SHP77 treated with DMSO at 0.1 percent for 48 hours (cell line): ENCODE results near the gene ZNF695.
"Not testable (repeated sequence)": the region's sequence is repeated elsewhere in the genome, so short reads cannot be mapped to it uniquely, and the experiment has no call there.

Experiments used
- DNase-seq: peaks from one replicate; lab custom pipeline; 2025; lab: John Stamatoyannopoulos, UW

Gene ZNF695

DNA sequence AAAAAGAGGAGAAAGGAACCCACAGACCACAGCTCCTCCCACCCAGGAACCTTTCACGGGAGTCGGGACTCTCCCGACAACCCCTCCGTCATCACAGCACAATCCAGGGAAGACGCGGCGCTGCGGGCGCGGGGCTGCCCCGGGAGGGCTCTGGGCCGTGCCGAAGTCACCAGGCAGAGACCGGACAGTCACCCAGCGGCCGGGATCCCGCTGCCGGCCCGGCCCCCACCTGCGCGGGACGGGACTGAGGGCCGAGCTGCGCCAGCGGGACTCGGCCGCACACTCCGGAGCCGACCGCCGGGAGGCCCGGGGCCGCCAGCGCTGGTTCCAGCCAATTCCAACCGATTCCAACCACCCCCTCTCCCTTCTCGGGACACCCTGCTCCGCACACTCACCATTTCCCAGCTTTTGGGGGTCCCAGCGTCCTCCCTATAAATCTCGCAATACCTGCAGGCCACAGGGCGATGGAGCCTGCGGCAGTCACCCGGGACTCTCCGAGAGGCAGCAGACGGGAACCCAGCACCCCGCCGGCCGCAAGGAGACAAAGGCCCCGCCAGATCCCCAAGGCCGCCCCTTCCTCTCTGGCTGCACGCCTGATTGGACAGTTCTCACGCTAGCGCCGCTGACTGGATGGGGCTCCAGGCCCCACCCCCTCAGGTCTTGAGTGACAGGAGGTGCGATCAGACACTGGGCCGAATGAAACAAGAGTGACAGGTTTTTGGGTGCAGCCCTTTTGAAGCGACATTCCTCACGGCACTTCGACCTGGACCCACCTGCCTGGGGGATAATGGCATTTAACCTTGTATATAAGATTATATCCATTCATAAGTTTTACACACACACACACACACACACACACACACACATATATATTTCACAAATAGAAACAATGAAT lies at the start of gene ZNF695:
Gene ZNF695, minus strand, starts transcription at position 547 of the 895 bp plus-strand sequence. Its CDS starts 149 bp downstream, at position 398.
- peak; percentile 55 for DNase-seq

DNA sequence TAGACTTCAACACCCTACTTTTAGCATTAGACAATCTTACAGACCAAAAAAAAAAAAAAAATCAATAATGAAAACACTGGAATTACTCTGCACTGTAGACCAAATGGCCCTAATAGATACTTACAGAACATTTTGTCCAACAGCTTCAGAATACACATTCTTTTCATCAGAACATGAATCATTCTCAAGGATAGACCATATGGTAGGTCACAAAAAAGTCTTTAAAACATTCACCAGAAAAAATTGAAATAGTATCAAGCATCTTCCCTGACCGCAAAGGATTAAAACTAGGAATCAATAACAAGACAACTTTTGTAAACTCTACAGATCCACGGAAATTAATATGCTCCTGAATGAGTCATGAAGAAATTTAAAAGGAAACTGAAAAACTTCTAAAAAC lies 48.2 kb upstream of the ZNF695 start:
- no peak for DNase-seq

DNA sequence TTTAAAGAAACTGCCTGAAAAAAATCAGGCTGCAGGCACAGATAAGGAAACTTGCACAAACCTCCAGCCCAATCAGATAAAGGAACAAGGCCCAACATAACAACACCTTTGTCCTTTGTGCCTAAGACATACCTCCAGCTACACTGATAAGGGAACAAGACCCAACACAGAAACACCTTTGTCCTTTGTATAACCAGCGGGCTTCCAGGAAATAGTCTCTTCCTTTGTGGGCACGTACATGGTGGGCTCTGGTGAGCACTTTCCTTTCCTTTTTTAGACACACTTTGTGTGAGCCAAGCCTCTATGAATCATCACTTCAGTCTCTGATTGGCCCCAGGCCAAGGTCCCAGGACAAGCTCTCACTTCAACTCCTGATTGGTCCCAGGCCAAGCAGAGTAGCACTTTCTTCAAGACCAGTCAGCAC lies 47.1 kb upstream of the ZNF695 start:
- DNase-seq: no peak

- no peak for DNase-seq
Measured at GRCh38 chr1:247047702-247048101, 39.8 kb upstream of the ZNF695 start.

- DNase-seq: no peak
Measured at GRCh38 chr1:247047260-247047659, 39.4 kb upstream of the ZNF695 start.

GRCh38 chr1:247043406-247043805 lies 35.5 kb upstream of the ZNF695 start:
- DNase-seq: no peak

GRCh38 chr1:247037511-247038320 lies 29.9 kb upstream of the ZNF695 start:
- DNase-seq: no peak

GRCh38 chr1:247032306-247032705 lies 24.4 kb upstream of the ZNF695 start:
- not testable (repeated sequence) for DNase-seq

- DNase-seq: not testable (repeated sequence)
Measured at GRCh38 chr1:247024658-247025057, 16.8 kb upstream of the ZNF695 start.

DNA sequence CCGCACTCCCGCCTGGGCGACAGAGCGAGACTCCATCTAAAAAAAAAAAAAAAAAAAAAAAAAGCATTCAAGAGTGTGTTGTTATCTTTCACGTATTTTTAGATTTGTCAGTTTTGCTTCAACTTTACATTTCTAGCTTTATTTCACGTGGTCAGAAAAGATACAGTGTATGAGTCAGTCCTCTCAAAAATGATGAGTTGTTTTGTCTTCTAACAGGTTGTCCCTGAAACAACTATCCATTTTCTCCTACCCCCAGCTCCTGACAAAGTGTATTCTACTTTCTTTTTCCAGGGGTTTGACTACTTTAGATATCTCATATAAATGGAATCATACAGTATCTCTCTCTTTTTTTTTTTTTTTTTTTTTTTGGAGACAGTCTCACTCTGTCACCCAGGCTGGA lies 5.5 kb upstream of the ZNF695 start:
- no peak for DNase-seq

DNA sequence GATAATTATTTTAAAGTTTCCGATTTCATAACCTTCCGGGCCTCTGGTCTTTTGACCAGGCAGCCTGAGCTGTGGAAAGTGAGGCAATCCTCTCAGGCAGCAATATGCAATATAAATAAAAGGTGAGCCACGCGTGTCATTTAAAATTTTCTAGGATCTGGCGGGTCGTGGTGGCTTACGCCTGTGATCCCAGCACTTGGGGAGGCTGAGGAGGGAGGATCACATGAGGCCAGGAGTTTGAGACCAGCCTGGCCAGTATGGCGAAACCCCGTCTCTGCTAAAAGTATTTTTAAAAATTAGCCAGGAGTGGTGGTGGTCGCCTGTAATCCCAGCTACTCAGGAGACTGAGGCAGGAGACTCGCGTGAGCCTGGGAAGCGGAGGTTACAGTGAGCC lies 546 bp upstream of the ZNF695 start:
- DNase-seq: no peak

DNA sequence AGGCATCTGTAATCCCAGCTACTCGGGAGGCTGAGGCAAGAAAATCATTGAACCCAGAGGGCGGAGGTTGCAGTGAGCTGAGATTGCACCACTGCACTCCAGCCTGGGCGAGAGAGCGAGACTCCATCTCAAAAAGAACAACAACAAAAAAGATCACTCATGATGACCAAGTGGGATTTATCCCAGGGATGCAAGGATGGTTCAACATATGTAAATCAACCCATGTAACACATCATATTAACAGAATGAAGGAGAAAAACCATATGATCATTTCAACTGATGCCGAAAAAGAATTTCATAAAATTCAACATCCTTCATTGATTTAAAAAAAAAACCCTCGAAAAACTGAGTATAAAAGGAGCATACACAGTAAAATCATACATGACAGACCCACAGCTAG lies 3.8 kb downstream of the ZNF695 start:
- DNase-seq: not testable (repeated sequence)

- no peak for DNase-seq
Measured at GRCh38 chr1:246989901-246990300, 18.0 kb downstream of the ZNF695 start.

DNA sequence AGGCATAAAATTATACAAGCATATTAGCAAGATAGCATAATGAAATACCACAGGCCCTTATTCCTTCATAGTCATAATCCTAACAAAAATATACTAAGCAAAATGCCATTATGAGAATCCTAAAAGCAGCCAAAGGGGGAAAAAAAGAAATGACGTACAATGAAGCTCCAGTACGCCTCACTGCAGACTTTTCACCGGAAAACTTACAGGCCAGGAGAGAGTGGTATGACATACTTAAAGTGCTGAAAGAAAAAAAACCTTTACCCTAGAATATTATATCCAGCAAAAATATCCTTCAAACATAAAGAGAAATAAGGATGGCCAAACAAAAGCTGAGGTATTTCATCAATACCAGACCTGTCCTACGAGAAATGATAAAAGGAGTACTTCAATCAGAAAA lies 19.5 kb downstream of the ZNF695 start:
- no peak for DNase-seq

GRCh38 chr1:246987083-246987690 lies 20.7 kb downstream of the ZNF695 start:
- no peak for DNase-seq

- DNase-seq: no peak
Measured at GRCh38 chr1:246978785-246979184, 29.1 kb downstream of the ZNF695 start.

- DNase-seq: no peak
Measured at GRCh38 chr1:246978281-246978680, 29.6 kb downstream of the ZNF695 start.

- no peak for DNase-seq
Measured at GRCh38 chr1:246971969-246972368, 35.9 kb downstream of the ZNF695 start.

DNA sequence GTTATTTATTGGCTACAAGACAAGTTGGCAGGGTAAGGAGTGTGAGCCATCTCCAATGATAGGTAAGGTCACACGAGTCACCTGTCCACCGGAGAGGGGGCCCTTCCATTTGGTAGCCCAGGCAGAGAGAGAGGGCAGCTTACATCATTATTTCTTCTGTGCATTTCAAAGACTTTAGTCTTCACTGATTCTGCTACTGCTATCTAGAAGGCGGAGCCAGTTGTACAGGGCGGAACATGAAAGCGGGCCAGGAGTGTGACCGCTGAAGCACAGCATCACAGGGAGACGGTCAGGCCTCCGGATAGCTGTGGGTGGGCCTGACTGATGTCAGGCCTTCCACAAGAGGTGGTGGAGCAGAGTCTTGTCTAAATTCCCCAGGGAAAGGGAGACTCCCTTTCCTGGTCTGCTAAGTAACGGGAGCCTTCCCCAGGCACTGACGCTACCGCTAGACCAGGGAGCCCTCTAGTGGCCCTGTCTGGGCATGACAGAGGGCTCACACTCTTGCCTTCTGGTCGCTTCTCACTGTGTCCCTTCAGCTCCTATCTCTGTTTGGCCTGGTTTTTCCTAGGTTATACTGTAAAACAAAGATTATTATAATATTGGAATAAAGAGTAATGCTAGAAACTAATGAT lies 36.7 kb downstream of the ZNF695 start:
- peak; percentile 28 for DNase-seq

DNA sequence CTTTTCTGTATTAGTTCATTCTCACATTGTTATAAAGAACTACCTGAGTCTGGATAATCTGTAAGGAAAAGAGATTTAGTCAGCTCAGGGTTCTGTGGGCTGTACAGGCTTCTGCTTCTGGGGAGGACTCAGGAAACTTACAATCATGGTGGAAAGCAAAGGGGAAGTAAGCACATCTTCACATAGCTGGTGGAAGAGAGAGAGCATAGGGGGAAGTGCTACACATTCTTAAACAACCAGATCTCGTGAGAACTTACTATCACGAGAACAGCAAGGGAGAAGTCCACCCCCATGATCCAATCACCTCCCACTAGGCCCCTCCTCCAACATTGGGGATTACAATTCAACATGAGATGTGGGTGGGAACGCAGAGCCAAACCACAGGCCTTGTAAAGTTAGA lies 38.2 kb downstream of the ZNF695 start:
- no peak for DNase-seq

DNA sequence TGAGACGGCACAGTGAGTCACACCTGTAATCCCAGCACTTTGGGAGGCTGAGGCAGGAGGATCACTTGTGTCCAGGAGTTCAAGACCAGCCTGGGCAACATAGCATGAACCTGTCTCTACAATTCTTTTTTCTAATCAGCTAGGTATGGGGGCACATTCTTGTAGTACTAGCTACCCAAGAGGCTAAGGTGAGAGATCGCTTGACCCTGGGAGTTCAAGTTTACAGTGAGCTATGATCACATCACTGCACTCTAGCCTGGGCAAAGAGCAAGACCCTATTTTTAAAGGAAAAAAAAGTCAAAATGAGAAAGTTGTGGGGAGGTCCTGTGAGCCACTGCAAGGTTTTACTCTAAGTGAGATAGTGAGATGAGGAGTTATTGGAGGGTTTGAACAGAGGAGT lies 41.4 kb downstream of the ZNF695 start:
- DNase-seq: no peak
